LoVo (cell line): ENCODE results near the gene BLID.

ENCODE experiments used
- DNase-seq: peaks from one replicate; pipeline ENCODE4 v3.0.0-alpha.2; 2016; ENCODE audit warnings: low spot score

BLID gene, protein sequence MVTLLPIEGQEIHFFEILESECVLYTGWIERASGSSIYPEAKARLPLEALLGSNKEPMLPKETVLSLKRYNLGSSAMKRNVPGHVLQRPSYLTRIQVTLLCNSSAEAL

DNA sequence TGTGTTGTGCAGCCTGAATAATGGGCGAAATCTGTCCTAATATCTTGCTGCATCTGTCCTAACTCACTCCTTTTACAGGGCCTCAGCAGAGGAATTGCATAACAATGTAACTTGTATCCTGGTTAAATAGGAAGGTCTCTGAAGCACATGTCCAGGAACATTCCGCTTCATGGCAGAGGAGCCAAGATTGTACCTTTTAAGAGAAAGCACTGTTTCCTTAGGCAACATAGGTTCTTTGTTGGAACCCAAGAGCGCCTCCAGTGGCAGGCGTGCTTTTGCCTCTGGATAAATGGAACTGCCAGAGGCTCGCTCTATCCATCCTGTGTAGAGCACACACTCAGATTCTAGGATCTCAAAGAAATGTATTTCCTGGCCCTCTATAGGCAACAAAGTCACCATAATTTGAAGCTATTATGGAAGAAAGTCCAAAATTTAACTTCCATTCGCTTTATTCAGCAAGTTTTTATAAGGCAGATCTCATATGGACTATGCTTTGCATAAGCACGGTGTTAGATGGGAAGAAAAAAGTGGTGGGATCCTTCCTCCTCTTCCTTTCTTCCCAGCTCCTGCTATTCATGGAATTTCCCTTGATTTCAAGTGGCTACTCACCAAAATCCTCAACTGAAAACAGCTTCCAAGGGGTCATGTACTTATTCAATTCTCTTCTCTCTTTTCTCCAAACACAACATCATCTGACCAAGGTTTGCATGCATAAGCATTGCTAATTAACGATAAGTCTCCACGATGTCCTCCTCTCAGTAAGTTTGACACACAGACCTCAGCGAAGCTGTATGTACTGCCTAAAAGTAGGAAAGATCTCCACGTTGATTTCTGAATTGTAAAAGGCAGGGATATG is at the start of gene BLID:
BLID (minus strand) TSS at position 692 of the 856 bp plus-strand sequence; CDS start at position 399, 293 bp downstream.
- DNase-seq = peak; percentile 22

DNA sequence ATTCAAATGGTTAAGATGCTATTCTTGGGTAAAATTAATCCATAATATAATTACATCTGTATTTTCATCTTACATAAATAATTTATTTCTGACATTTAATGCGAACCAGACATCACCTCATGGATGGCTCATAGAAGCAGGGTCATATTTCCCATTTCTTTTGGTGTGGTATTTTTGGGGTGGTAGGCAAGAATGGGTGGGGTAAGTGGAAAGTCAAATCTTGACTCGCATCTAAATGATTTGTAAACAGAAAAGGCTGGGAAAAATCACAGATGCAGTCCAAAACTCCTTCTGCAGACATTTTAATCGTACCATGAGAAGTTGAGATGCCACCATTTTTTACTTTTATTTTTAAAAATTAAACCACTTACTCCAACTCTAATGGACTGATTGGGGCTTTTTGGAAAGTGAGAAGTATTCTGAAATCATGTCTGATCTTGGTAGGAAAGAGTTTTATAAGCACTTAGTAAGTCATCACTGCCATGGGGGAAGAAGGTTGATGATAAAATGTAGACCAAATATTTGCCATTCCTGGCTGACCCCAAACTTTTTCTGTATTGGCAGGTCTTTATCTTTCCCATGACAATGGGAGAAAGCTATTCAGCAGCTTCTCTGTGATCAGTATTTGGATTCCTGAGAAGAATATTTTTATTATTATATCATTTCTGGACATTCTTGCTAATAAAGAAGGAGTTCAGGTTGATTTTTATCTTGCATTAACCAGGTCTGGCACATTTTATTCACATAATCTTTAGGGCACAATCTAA is 47.2 kb upstream of the BLID start:
- no peak for DNase-seq

DNA sequence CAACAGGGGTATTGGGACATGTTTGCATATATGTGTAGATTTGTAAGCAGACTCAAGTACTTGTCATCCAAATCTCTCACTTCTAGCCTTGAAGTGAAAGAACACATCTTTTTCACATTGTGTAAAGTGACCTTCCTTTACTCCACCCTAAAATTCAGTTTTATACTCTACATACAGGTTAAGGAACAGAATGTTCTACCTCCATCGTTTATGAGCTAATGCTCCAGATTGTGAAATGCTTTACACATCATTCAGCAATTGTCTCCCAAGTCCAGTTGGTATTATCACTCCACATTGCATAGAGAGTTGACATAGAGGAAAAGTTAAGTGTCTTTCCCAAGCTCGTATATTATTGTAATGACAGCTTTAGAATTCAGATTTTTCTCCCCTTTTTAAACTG is 46.1 kb upstream of the BLID start:
- no peak for DNase-seq

DNA sequence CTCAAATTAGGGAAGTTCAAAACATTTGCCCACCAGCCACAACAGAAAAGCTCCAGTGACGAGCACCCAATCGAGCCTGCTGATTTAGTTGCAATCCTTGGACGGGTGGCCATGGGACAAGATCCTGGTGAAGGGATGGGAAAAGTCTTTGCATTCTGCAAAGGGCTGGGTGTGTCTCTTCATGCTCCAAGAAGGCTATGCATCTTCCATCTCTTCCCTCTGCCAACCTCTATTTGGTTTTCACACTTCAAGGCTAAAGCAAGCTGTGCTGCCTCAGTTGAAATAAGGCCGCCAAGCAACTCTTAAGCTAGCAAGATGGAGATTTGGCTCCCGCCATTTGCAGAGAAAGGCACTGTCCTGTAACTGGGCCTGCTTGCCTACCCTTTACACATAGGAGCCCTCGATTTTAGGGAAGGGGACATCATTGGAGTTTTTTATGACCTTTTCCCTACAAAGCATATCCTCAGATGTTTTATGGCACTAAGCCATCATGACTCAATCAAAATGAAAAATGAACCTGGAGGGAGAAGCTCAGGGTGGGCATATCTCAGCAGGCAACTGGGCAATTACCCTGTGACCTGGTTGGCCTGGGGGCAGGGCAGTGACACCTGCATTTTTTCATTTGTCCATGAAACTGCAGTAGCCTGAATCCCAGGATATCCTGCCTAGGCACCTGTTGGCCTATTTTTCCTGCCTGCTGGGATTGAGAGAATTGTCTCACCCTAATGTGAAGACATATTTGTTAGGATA is 45.0 kb upstream of the BLID start:
- DNase-seq = no peak

DNA sequence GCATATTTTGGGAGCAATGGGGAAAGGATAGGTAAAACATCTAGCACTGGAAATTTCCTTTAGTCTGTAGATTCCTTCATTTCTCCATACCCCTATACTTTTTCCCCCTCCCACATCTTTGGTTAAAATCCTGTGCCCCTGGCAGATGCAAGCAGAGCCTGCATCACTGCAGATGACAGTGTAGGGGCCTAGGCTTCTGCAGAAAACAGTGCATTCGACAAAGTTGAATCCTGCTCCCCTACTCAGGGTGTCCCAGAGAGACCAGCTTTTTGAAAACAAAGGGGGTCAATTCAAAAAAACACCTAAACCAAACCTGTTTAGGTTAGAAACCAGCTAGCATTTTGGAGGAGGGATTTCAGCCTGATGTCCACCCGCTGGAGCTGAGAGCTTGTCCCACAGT is 43.8 kb upstream of the BLID start:
- no peak for DNase-seq

DNA sequence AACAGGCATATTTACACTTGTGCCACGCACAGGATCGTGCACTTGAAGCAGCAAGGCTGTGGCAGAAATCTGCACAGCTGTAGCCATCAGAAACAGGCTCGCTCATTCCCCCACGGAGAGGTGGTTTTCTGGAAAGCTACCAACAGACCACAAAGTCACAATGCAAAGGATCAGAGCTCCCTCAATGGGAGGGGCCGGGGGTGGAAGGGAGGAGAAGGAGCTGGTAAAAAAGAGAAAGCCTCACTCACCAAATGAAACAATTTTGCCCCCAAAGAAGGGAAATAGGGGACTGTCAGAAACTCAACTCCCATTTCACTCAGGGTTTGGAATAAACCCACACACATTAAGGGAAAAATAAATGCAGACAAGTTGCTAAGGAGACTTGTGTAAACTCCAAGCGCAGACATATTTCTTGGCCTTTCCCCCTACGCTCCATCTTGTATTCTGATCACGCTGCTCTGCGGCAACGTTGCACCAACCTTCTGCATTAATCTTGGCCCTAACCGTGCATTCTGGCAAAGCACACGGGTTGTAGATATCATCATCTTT is 43.2 kb upstream of the BLID start:
- DNase-seq = no peak

DNA sequence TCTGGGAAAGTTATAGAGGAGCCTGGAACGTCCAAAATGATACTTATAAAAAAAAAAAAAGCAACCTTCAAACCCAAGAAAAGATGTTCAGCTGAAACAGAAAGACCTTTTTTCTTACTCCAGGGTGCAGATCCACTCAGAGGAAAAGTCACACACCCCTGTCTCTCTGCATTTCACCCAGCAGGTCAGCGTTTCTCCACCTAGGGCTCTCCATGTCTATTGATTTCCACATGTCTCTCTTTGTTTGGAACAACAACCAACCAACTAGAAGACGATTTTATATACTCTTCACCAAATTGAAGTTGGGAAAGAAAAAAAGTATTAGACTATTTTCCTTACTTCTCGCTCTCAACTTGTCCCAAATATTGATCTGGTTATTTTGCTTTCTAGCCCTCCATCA is 42.2 kb upstream of the BLID start:
- no peak for DNase-seq

DNA sequence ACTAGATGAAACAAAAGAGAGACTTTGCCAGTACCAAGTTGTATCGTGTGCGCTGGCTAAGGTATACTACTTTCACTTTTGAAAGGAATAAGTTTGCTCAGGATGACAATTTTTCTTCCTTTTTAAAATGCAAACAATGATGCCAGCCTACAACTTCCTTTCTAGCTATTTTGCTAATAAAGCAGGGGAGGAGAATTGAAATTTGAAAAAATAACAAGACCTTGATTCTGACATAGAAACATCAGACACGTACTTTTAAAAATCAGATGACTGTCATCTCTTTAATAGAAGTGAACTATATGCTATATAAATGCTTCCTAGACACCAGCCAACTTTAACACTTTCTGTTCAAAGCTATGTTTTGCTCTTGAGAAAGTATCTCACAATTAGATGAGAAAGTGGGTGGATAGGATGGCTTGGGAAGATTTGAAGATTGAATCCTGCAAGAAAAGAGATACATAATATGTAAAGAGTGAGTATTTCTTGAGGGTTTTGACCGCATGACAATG is 41.7 kb upstream of the BLID start:
- no peak for DNase-seq

DNA sequence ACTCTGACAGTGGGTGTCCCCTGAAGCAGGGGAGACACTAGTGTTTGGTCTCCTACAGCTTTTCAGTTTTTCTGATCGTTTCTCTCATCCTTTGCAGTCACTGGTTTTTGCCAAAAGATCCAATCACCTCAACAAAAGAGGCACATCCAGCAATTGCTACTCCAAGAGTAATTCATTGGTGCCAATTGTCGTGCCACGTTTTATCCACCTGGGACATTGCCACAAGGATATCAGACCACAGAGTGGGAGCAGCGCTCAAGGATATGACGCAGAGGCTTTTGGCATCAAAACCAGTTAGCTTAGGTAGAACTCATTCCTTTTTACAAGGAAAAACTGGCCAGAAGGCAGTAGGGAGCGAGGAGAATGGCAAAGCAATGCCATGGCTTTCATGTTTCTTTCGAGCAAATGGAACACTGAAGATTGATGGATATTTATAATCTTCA is 40.9 kb upstream of the BLID start:
- DNase-seq = peak; percentile 64

DNA sequence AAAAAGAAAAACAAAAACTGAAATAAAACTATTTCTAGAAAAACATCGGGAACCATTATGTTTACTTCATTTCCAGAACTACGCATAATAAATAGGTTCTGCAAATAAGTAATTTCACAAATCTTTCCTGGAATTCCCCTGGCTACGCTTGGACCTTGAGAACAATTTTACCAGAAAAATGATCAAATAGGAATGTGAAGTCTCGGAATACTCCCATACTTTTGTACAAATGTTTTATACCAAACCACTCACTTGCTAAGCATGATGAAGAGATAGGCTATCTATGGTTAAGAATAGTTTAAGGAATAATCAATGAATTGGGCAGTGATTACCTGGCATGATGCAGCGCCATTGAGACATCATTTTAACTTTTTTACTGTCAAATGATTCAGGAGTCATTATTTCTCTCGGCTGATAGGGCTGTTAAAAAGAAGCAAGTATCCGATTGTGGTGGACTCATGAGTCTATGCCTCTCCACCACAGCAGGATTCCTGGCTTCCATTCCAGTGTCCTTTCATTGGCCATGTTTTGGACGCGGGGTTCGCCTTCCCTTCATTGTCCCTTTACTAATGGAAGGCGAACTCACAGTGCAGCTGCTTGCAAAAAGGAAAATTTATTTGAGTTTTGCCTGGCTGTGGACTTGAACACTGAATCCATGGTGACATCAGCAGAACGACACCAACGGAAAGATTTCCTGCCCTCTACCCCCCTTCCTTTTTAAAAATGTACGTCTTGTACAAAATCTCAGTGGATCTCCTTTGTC is 39.9 kb upstream of the BLID start:
- no peak for DNase-seq

DNA sequence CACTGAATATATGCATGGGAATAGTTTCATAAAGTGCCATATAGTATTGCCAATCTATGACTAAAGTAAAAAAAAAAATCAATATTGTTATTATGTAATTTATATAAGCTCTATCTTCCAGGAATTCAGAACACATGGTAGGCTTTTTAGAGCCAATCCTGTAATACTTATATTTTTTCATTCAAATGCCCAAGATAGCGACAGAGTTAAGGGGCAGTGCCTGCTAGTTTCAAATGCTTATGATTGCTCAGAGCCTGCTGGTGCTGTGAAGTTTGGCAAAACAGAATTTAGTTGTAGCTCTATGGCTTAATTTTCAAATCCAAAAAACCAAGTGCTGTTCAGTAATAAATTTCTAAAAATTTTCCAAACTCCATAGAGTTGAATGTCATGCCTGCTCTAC is 39.0 kb upstream of the BLID start:
- DNase-seq = no peak

DNA sequence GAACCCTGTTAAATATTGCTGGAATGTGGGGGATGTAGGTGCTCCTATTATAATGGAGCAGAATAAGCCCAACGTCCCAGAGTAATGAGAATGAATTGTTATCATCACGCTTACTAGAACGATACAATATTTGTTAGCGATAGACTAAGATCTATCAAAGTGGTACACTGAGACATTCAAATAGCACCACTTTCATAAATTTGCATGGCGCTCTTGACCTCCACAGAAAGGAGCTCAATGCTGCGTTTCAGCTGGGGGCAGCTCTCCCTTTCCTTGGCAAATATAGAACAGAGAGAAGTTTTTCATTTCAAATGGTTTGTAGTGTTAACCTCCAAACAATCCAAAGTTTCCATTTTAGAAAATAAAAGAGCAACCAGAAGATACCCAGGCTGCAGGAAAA is 38.2 kb upstream of the BLID start:
- DNase-seq = no peak

DNA sequence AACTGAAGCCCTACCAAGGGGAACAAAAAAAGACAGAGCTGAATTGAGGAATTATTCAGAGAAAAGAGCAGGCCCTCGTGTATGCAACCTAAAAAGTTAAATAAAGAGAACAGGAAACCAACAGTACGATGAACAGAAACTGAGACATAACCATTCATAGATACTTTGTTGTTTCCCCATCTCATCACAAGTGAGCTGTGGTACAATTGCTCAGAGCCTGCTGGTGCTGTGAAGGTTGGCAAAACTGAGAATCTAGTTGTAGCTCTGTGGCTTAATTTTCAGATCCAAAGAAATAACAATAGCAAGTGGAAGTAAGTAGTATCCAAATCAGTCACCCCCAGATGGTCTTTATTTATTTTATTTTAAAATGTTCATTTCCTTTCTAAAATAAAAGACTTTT is 37.7 kb upstream of the BLID start:
- no peak for DNase-seq

DNA sequence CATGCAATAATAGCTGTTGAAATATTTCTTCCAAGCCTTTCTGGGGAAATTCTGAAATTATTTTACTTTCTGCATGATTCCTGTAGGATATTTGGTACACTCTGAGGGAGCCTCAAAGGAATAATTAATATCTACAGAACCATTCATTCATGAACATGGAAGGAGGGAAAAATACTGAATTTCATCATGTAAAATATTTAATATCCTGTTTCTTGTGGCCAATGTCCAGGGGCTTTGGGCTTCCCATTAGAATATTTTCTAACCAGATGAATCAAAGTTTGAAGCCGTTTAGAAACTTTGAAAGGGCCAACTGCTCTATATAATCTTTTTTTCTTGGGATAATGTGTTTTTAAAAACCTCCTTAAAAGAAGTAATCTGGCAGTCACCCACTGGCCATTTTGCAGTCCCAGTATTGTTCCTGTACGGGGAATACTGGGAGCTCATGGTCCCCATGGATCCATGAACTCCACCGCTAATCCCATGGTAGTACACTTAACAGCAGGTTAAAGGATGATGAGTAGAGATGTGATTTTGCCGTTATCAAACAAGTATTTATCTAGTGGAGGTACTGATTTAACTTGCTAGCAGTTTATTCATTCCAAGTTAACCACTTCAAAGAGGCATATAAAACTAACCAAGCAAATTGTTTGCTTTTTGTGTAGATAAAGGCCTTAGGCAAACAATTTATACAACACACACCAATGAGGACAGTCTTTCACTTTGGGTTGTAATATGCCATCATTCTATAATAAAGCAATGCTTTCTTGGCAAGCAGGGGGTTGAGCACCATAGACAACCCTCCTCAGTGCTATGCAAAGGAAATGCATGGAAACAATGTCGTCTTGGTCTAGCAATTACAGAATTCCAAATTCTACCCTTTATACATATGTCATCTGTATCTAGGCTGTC is 34.5 kb upstream of the BLID start:
- DNase-seq = peak; percentile 28

DNA sequence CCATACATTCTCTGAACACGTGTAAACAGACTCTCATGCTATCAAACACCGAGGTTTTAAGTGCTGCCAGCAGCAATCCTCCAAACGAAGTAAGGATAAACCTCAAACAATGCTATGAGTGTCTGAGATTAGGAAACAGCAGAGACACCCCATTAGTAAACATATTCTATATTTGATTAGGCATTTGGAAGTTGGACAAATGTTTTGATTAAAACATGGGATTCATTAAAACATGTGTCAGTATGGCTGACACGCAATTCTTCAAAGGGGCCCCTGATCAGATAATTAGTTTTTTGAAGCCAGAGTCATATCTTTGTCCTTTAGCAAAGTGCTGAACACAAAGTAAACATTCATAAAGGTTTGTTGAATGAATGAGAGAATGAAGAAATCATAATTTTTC is 33.2 kb upstream of the BLID start:
- no peak for DNase-seq

DNA sequence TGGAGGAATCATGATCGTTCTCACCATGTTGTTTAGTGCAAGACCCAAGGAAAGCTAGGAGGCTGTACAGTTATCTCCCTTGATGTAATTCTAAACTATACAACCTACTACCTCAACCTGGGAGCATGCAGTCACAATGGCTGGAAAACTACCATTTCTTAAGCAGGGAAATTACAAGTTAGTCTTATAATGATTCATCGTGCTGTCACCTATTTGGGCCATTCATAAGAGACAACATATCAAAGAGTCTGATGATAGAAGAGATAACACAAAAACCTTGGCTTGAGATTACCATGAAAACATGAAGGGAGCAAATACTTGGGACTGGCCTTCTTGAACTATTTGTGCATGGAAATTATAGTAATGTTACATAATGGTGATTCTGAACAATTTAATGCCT is 30.5 kb upstream of the BLID start:
- DNase-seq = no peak

DNA sequence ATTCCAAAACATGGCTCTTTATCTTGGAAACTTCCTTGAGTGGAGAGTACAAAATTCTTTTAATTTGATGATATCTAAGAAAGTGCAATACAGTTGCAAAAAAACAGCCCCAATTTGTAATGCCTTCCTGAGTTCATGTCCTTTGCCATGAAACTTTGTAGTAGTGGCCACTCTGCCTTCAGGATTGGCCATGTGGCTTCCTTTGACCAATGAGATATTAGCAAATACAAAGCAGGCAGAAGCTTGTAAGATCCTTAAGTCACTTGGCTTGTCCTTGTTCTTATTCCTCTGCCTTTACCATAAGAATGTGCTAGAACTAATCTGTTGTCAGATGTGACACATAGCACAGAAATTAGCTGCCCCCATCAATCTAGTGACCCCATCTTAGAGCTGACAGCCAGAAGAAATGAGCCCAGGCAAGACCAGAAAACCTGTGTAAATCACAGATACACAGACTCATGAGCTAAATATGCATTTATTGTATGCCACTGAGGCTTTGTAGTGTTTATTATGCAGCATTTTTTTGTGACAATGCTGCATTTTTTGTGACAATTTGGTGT is 29.8 kb upstream of the BLID start:
- no peak for DNase-seq

DNA sequence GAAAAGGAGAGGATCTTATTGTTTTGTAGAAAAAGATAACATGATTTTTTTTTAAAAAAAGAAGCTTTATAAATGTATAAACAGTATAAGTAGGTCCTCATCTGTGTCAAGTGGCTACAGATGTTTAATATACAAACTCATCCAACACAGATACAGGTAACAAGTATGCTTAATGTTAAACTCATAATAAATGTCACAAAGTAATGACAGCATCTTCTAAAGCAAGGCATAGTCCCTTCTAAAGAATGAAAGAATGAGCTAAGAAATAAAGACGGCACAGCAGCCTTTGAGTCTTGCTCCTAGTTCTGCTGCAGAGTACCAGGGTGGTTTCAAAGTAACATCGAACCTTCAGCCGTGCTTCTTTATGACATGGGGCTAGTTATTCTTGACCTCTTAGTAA is 28.7 kb upstream of the BLID start:
- no peak for DNase-seq

DNA sequence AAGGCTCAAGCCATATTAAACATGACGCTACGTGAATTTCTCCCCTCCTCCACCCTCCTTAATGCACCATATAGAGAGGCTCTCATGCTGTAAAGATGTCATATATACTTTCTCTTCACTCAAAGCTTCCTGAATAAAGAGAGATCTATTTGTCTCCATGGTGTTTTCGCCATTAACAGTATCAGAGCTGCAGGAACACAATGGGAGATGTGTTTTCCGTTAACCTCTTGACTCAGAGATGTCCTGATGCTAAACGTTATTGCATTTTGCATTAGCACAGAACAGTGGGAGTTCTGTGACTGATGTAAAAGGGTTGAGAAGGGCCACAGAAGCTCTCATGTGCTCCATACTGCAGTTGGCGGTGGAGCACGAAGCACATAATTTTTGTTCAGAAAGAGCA is 25.7 kb upstream of the BLID start:
- DNase-seq = no peak

DNA sequence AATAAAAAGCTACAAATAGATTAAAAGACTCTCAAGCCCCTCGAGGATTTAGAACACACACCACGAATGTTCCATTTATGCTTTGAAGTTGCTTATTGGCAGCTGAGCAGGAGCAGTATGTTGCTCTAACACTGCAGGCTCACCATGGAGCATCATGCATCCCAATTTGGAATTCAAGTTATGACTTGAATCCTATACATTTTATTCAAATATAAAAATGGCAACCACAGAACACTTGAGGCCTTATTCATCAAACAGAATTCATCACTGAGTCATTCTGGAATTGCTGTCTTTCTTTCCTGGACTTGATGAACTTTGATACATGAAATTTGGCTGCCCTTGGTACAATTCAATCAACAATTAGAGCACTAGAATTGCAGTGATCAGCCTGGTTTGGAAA is 24.5 kb upstream of the BLID start:
- no peak for DNase-seq
